NCI-H1092 treated with DMSO at 0.1 percent for 48 hours (cell line): ENCODE results near the gene ITGA8.
"Not testable (repeated sequence)": the region's sequence is repeated elsewhere in the genome, so short reads cannot be mapped to it uniquely, and the experiment has no call there.

Experiments
- DNase-seq: peaks from one replicate; lab custom pipeline; 2025; lab: John Stamatoyannopoulos, UW

The ITGA8 gene

GRCh38 chr10:15609246-15609645 lies 110.5 kb downstream of the ITGA8 start:
- no peak for DNase-seq

GRCh38 chr10:15606377-15606776 lies 113.3 kb downstream of the ITGA8 start:
- no peak for DNase-seq

GRCh38 chr10:15605740-15606369 lies 113.9 kb downstream of the ITGA8 start:
- no peak for DNase-seq

GRCh38 chr10:15603446-15604011 lies 116.2 kb downstream of the ITGA8 start:
- DNase-seq: no peak

- DNase-seq: no peak
Measured at GRCh38 chr10:15601819-15602218, 117.9 kb downstream of the ITGA8 start.

GRCh38 chr10:15595260-15595659 lies 124.5 kb downstream of the ITGA8 start:
- no peak for DNase-seq

GRCh38 chr10:15591937-15592336 lies 127.8 kb downstream of the ITGA8 start:
- DNase-seq: no peak

GRCh38 chr10:15591431-15591830 lies 128.3 kb downstream of the ITGA8 start:
- DNase-seq: no peak

- no peak for DNase-seq
Measured at GRCh38 chr10:15588635-15589508, 130.8 kb downstream of the ITGA8 start.

GRCh38 chr10:15588151-15588550 lies 131.6 kb downstream of the ITGA8 start:
- DNase-seq: no peak

GRCh38 chr10:15587271-15587670 lies 132.5 kb downstream of the ITGA8 start:
- DNase-seq: no peak

- peak; percentile 5 for DNase-seq
Measured at GRCh38 chr10:15585303-15585715, 134.4 kb downstream of the ITGA8 start.

- DNase-seq: not testable (repeated sequence)
Measured at GRCh38 chr10:15582972-15583371, 136.8 kb downstream of the ITGA8 start.

- no peak for DNase-seq
Measured at GRCh38 chr10:15579605-15580004, 140.1 kb downstream of the ITGA8 start.

GRCh38 chr10:15572531-15573045 lies 147.1 kb downstream of the ITGA8 start:
- DNase-seq: no peak

- DNase-seq: no peak
Measured at GRCh38 chr10:15571575-15571974, 148.1 kb downstream of the ITGA8 start.

GRCh38 chr10:15570738-15571339 lies 148.9 kb downstream of the ITGA8 start:
- no peak for DNase-seq

- DNase-seq: no peak
Measured at GRCh38 chr10:15567952-15568351, 151.8 kb downstream of the ITGA8 start.

GRCh38 chr10:15563246-15563645 lies 156.5 kb downstream of the ITGA8 start:
- DNase-seq: no peak

- DNase-seq: no peak
Measured at GRCh38 chr10:15562578-15562977, 157.1 kb downstream of the ITGA8 start.

GRCh38 chr10:15562116-15562515 lies 157.6 kb downstream of the ITGA8 start:
- no peak for DNase-seq

GRCh38 chr10:15558136-15558535 lies 161.6 kb downstream of the ITGA8 start:
- DNase-seq: no peak
